Measurements from ENCODE around the gene LPAR1. TPM values are rescaled to one million over a fixed set of nuclear protein-coding genes. Genes with fewer than 3 reads are reported as not detected.

Gene LPAR1
- total and polyA plus RNA-seq, 2 of the 8 experiments (the other 6 are each of a cell fraction or from before 2014, with no cell fraction given): 3.4 to 5.1 TPM

DNA sequence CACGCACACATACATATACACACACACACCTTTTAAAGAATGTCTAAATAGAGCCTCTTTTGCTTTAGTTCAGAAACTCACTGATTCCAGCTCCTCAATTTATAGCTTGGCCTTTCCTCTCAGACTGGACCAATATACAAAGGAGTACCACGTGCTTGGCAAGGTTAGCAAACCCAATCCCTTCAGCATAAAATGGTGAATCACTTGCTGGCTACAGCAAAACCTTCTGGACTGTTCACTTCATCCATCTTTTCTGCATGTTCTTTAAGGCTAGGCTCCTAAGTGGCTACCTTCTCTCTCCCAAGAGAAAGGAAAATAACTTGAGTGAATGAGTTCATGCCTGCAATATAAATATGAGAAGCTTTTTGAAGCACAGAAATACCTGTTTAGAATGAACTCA, 109.7 kb downstream of the LPAR1 start:
- Histone ChIP-seq H3K56ac (replicated peaks; ENCODE audit: insufficient read length, low read depth, low read length) (no peak overlapping the region), H2BK20ac (ENCODE audit: low read length) (no peak overlapping the region), H3K23me2 (ENCODE audit: low read depth, low read length) (no peaks in the 10 kb centered on the region), H2BK120ac (replicated peaks; ENCODE audit: low read depth, low read length) (no peak overlapping the region), H2BK12ac (ENCODE audit: low read depth, low read length) (no peak overlapping the region), H4K91ac (replicated peaks; ENCODE audit: insufficient read length, low read length) (no peak overlapping the region), H3K9me3 (ENCODE audit: insufficient read depth in 2 of 2, low read depth in 1 of 2, low read length in 1 of 2) (no peaks in the 10 kb centered on the region), H3K27ac (ENCODE audit: low read depth, low read length) (no peak overlapping the region), H3K4me3 (ENCODE audit: extremely low read depth in 1 of 4, insufficient read depth in 2 of 4, low read depth in 3 of 4, low read length in 4 of 4) (no peak overlapping the region), H4K8ac (ENCODE audit: extremely low read depth, insufficient read depth, low read length) (no peak overlapping the region), H3K4me1 (replicated peaks in 1 of 4; ENCODE audit: control insufficient read depth in 3 of 4, insufficient read depth in 4 of 4, low read length in 3 of 4) (peaks cover 0 to 2% (median 0%) of the 10 kb centered on the region in 4 experiments; a peak in 1 of 7 replicates), H3K36me3 (ENCODE audit: control insufficient read depth in 2 of 4, insufficient read depth in 4 of 4, low read length in 3 of 4) (no peaks in the 10 kb centered on the region), H3K9ac (replicated peaks in 1 of 4; ENCODE audit: extremely low read depth in 1 of 4, low read depth in 3 of 4, low read length in 3 of 4) (no peak overlapping the region), H2BK15ac (ENCODE audit: low read length) (no peak overlapping the region), H3K79me1 (ENCODE audit: low read depth, low read length) (no peaks in the 10 kb centered on the region), H4K5ac (ENCODE audit: insufficient read length, low read depth, low read length) (no peak overlapping the region), H2AK5ac (ENCODE audit: low read depth, low read length) (no peak overlapping the region), H3K23ac (ENCODE audit: insufficient read length) (no peak overlapping the region), H3K79me2 (ENCODE audit: control insufficient read depth in 1 of 2, insufficient read depth in 2 of 2, low read length in 2 of 2) (no peaks in the 10 kb centered on the region), H3K18ac (ENCODE audit: extremely low read depth, low read length) (no peak overlapping the region), H3K4me2 (ENCODE audit: insufficient read depth in 1 of 2, low read depth in 2 of 2, low read length in 2 of 2) (no peak overlapping the region), H3K4ac (replicated peaks; ENCODE audit: insufficient read length, low read depth, low read length) (no peak overlapping the region), H2BK5ac (ENCODE audit: low read depth, low read length) (no peak overlapping the region), H3K27me3 (replicated peaks in 1 of 4; ENCODE audit: control insufficient read depth in 3 of 4, extremely low read depth in 1 of 4, insufficient read depth in 3 of 4, low read length in 3 of 4) (no peaks in the 10 kb centered on the region), H3K14ac (ENCODE audit: insufficient read length) (no peak overlapping the region), H2AFZ (ENCODE audit: low read length) (no peak overlapping the region), H4K20me1 (replicated peaks in 1 of 2; ENCODE audit: control insufficient read depth in 1 of 2, insufficient read depth in 2 of 2, low read length in 2 of 2) (peaks cover 0 to 2% of the 10 kb centered on the region in 2 experiments)
- DNase-seq (ENCODE audit: low read depth in 1 of 2, low spot score in 2 of 2): no peak
- FAIRE-seq: no peak
- 83% methylated on average over 2 of the region's 2 CpGs; no CpG with 5 or more reads in 1 of the 2 experiments for WGBS, 2 experiments (ENCODE audit: extremely low coverage in 1 of 2, insufficient coverage in 1 of 2, insufficient read length in 1 of 2, insufficient replicate concordance in 2 of 2, low coverage in 1 of 2, low lambda C conversion rate in 2 of 2, missing lambda C conversion rate in 1 of 2)
- CTCF ChIA-PET (ENCODE audit: partially characterized antibody): no interaction called here
- POLR2A ChIA-PET (ENCODE audit: partially characterized antibody): no interaction called here
- TF ChIP-seq TEAD4 (IDR thresholded peaks at IDR 0.05; ENCODE audit: low read depth, low read length): no peak
- no peak for TF ChIP-seq BCL11A (IDR thresholded peaks at IDR 0.05; ENCODE audit: low read depth in 2 of 2, low read length in 2 of 2)
- no peak for TF ChIP-seq BRCA1 (IDR thresholded peaks at IDR 0.05; ENCODE audit: low read depth, low read length)
- no peak for TF ChIP-seq KDM5A (IDR thresholded peaks at IDR 0.05; ENCODE audit: low read length)
- no peak for TF ChIP-seq CBX8 (IDR thresholded peaks at IDR 0.05; ENCODE audit: borderline replicate concordance, low read depth, low read length)
- no peak for TF ChIP-seq MAFK (IDR thresholded peaks at IDR 0.05; ENCODE audit: low read depth, low read length)
